GM21515 (cell line): Measurements from ENCODE around the gene RASA3.

ENCODE experiments used
- ATAC-seq: cut with Tn5 transposase; IDR thresholded peaks from one replicate; pipeline ENCODE4 v1.9.1; 2021; ENCODE audit not compliant: unreplicated experiment

RASA3 gene

DNA sequence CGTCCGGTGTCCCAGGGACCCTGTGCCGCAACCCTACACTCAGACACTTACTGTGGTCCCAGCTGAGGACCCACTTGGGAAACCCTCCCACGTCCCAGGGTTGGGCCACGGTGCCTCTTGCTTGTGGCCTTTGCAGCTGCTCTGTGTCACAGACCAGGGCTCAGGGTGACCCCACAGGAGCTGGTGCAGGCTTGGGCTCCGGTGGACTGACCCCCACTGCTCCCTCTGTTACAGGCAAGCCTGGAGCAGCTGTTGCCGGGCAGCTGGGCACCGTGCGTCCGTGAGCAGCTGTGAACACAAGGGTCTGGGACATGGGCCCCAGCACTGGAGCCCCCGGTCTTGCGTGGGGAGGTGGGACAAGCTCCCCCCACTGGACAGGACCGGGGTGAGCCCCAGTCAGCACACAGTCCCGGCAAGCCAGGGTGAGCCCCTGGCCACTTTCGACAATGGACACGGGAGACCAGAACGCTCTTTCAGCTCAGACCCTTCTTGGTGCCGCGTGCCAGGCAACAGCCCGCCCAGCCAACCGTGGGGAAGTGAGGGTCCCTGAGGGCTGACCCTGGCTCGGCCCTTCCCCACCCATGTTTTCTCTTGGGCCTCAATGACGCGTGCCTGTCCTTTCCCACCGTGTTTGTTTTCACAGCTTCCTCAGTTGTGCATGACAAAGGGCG, 92.8 kb downstream of the RASA3 start:
- no peak for ATAC-seq

DNA sequence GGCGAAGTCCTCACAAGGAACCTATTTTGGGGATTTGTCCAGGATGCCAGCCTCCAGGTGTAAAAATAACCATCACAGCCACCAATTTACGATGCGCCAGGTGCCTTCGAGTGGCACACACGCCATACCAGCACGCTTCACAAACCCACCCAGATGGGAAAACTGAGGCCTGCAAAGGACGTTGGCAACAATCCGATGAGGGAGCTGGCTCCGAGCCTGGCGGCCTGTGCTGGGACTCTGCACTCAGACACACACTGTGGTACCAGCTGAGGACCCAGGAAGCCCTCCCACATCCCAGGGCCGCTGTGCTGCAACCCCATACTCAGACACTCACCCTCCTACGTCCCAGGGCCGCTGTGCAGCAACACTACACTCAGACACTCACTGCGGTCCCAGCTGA, 93.5 kb downstream of the RASA3 start:
- no peak for ATAC-seq

DNA sequence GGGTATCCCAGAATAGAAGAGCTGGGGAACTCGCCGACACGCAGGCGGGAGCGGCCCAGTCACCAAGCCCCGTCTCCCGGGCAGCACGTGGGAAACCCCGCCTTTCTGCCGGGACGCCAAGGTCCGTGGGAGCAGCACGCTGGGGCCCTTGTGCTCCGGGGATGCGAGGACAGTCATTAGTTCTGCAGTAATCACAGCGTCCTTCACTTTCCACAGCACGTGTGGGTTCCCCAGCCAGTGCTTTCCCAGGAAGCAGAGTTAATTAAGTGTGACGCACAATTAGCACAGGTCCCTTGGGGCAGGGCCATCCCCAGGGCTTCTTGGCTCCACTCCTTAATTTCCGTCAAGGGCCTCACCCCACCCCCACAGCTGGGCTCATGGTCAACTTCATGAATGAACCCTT, 94.2 kb downstream of the RASA3 start:
- no peak for ATAC-seq

GRCh38 chr13:114037674-114038073, 94.7 kb downstream of the RASA3 start:
- ATAC-seq: no peak

DNA sequence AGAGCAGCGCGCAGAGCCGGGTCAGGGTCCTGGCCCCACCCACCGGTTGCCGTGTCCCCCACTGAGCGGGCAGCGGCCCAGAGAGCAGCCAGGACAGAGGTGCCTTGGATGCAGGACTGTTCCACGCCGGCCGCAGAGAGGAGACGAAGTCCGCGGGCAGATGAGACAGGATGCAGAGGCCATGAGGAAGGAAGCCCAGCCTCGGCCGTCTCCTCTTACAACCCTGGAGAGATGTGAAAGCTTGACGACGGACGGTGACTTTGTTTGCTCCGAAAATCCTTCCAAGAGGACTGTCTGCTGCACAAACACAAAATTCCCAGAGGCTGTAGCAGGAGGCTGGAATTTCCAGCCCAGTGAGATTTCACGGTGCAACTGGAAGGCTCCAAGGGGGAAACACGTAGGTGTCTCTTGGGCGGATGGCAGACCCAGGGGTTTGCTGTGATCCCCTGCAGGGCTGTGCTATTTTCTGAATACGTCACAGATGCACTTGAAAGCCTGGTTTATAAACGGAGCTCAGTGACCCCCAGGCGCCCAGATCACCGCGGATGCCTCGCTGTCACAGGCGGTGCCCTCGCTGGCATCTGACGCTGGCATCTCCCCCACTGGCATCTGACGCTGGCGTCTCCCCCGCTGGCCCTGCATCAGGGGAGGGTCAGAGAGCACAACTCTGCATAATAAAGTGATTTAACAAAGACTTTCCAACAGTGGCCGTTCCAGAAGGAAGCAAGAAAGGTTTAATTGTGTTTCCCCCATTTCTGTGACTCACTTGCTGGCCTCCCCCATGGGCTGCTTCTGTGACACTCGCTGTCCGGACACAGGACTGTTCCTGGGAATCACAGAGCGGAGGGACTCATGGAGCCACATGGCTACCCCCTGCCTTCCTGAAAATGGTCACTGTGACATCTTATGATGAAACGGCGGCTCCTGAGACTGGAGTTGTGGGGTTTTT, 96.6 kb downstream of the RASA3 start:
- ATAC-seq: no peak

- ATAC-seq: no peak
Observed at GRCh38 chr13:114035186-114035582, 97.2 kb downstream of the RASA3 start.

- no peak for ATAC-seq
Observed at GRCh38 chr13:114034481-114034891, 97.9 kb downstream of the RASA3 start.

GRCh38 chr13:114033541-114034315, 98.7 kb downstream of the RASA3 start:
- ATAC-seq: no peak

- no peak for ATAC-seq
Observed at GRCh38 chr13:114032126-114032799, 100.2 kb downstream of the RASA3 start.

GRCh38 chr13:114031631-114032030, 100.8 kb downstream of the RASA3 start:
- no peak for ATAC-seq

GRCh38 chr13:114030666-114031610, 101.5 kb downstream of the RASA3 start:
- no peak for ATAC-seq

DNA sequence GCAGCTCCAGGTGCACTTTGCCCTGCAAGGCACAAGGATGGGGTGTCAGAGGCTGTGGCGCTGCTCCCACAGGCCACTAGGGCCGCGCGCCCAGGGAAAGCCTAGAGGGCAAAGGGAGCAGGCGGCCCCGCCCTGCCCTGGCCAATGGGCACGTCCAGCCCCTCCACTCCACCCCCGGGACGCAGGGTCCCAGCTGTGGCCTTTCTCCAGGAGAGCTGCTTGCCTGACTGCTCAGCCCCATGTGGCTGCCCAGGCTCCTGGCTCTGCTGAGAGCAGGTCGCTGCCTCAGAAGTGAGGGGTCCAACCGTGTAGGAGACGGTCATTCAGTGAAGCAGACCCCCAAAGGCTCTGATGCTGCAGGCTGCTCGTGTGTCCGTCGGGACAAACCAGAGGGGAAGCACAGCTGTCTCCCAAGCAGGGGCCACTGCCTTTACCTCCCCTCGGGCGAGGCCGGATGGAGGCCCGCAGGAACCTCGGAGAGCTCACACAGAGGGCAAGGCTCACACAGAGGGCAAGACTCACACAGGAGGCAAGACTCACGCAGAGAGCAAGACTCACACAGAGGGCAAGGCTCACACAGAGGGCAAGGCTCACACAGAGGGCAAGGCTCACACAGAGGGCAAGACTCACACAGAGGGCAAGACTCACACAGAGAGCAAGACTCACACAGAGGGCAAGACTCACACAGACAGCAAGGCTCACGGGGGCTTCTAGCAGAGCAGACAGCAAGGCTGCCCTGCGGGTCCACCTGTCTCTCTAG, 102.4 kb downstream of the RASA3 start:
- no peak for ATAC-seq

- ATAC-seq: no peak
Observed at GRCh38 chr13:114027826-114028225, 104.6 kb downstream of the RASA3 start.

DNA sequence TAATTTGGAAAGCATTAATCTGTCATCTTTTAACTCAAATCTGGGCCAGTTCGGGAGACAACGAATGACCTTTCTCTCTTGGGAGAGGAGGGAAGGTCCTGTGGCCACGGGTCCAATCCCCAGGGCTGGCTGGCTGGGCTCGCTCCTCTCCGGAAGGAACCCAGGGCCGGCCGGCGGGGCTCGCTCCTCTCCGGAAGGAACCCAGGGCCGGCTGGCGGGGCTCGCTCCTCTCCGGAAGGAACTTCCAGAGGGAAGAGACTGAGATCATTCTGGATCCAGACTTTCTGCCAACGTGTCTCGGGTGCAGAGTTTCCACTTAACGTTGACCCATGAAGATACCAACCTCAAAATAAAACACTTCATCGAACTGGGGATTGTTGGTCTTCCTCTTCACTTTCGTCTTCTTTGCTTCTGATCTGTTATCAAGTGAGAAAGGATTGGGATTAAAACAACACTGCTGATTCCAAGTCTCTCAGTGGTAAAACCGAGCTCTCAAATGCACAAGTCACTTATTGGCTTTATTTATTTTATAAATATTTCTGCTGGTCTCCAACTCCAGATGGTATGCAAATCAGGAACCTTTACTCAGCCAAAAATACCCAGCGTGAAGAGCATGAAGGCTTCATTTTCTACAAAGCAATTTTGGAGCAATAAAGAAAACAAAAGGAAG, 105.2 kb downstream of the RASA3 start:
- no peak for ATAC-seq

GRCh38 chr13:114026481-114026880, 105.9 kb downstream of the RASA3 start:
- no peak for ATAC-seq

- ATAC-seq: no peak
Observed at GRCh38 chr13:114025714-114026431, 106.5 kb downstream of the RASA3 start.

- no peak for ATAC-seq
Observed at GRCh38 chr13:114025405-114025713, 107.1 kb downstream of the RASA3 start.
